HG03520 (cell line): Measurements from ENCODE around the gene MSMO1.
"Not testable (repeated sequence)": the region's sequence is repeated elsewhere in the genome, so short reads cannot be mapped to it uniquely, and the experiment has no call there.

Source experiments
- ATAC-seq: cut with Tn5 transposase; IDR thresholded peaks from one replicate; pipeline ENCODE4 v1.9.1; 2021; ENCODE audit warnings: mild to moderate bottlenecking, moderate library complexity; ENCODE audit not compliant: unreplicated experiment

MSMO1 gene

GRCh38 chr4:165327211-165328100 is at the start of gene MSMO1:
TSS of gene MSMO1 (plus strand) at chr4:165327669. CDS start at chr4:165333371, 5,702 bp downstream.
- peak; percentile 98 for ATAC-seq

GRCh38 chr4:165279531-165279930 is 47.9 kb upstream of the MSMO1 start:
- not testable (repeated sequence) for ATAC-seq

- not testable (repeated sequence) for ATAC-seq
Observed at GRCh38 chr4:165284697-165285096, 42.8 kb upstream of the MSMO1 start.

- peak; percentile 77 for ATAC-seq
Observed at GRCh38 chr4:165286619-165287340, 40.7 kb upstream of the MSMO1 start.

- peak; percentile 62 for ATAC-seq
Observed at GRCh38 chr4:165288226-165288625, 39.2 kb upstream of the MSMO1 start.

GRCh38 chr4:165288639-165289422 is 38.6 kb upstream of the MSMO1 start:
- peak; percentile 27 for ATAC-seq

GRCh38 chr4:165289423-165289785 is 38.1 kb upstream of the MSMO1 start:
- no peak for ATAC-seq

GRCh38 chr4:165293061-165293460 is 34.4 kb upstream of the MSMO1 start:
- ATAC-seq, result no peak

GRCh38 chr4:165293927-165294649 is 33.4 kb upstream of the MSMO1 start:
- ATAC-seq, result no peak

GRCh38 chr4:165294907-165295306 is 32.6 kb upstream of the MSMO1 start:
- peak; percentile 83 for ATAC-seq

GRCh38 chr4:165297626-165298025 is 29.8 kb upstream of the MSMO1 start:
- ATAC-seq, result no peak

- ATAC-seq, result no peak
Observed at GRCh38 chr4:165299399-165300060, 27.9 kb upstream of the MSMO1 start.

- peak; percentile 66 for ATAC-seq
Observed at GRCh38 chr4:165301833-165302232, 25.6 kb upstream of the MSMO1 start.

GRCh38 chr4:165302658-165303057 is 24.8 kb upstream of the MSMO1 start:
- no peak for ATAC-seq

- ATAC-seq, result no peak
Observed at GRCh38 chr4:165308166-165308565, 19.3 kb upstream of the MSMO1 start.

GRCh38 chr4:165308606-165309005 is 18.9 kb upstream of the MSMO1 start:
- no peak for ATAC-seq

- no peak for ATAC-seq
Observed at GRCh38 chr4:165309456-165309855, 18.0 kb upstream of the MSMO1 start.

GRCh38 chr4:165312506-165312905 is 15.0 kb upstream of the MSMO1 start:
- ATAC-seq, result no peak

GRCh38 chr4:165319030-165319429 is 8.4 kb upstream of the MSMO1 start:
- ATAC-seq, result no peak

- no peak for ATAC-seq
Observed at GRCh38 chr4:165319509-165319908, 8.0 kb upstream of the MSMO1 start.
